ENCODE measurements around the gene TLE1. TPM values are rescaled to one million over a fixed set of nuclear protein-coding genes. Genes with fewer than 3 reads are reported as not detected.

The TLE1 gene
- total RNA-seq, 4 donors from 2014 or later = 52.3 to 125 (median 76.8) TPM

DNA sequence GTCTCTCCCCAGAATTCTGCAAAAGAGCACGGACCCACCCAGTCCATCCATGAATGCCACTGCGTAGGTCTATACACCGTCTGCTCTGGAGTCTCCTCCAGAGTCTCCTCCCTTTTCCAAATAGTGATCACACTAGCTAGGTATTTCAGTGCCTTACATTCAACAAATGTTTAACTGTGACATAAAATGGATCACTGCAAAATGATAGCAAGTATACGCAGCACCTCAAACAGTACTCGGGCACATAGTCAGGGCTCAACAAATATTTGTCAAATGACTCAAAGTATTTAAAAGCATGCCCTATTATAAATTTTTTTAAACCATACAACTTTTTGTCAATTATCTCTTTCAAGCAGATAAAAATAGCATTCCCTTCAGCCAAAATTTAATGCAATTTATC lies 60.5 kb downstream of the TLE1 start:
- Histone ChIP-seq H3K27ac (replicated peaks in 1 of 4) (no peak overlapping the region), H3K36me3 (peaks cover 0 to 24% (median 10%) of the 10 kb centered on the region in 4 donors), H3K4me3 (no peak overlapping the region), H3K4me1 (peaks cover 0 to 47% (median 26%) of the 10 kb centered on the region in 4 donors), H3K9me3 (no peaks in the 10 kb centered on the region), H3K27me3 (no peaks in the 10 kb centered on the region)
- TF ChIP-seq EP300 (IDR thresholded peaks at IDR 0.05) (no peak), POLR2AphosphoS5 (IDR thresholded peaks at IDR 0.05) (no peak), POLR2A (IDR thresholded peaks at IDR 0.05; ENCODE audit: low read depth) (no peak)
- TF ChIP-seq, protein P1, sequence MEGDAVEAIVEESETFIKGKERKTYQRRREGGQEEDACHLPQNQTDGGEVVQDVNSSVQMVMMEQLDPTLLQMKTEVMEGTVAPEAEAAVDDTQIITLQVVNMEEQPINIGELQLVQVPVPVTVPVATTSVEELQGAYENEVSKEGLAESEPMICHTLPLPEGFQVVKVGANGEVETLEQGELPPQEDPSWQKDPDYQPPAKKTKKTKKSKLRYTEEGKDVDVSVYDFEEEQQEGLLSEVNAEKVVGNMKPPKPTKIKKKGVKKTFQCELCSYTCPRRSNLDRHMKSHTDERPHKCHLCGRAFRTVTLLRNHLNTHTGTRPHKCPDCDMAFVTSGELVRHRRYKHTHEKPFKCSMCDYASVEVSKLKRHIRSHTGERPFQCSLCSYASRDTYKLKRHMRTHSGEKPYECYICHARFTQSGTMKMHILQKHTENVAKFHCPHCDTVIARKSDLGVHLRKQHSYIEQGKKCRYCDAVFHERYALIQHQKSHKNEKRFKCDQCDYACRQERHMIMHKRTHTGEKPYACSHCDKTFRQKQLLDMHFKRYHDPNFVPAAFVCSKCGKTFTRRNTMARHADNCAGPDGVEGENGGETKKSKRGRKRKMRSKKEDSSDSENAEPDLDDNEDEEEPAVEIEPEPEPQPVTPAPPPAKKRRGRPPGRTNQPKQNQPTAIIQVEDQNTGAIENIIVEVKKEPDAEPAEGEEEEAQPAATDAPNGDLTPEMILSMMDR (IDR thresholded peaks at IDR 0.05) = no peak
- DNase-seq (ENCODE audit: extremely low spot score) = no peak
- intact Hi-C loops (cut with DNase I) = no loop called here
- WGBS = 79% methylated on average over 5 of the region's 5 CpGs

DNA sequence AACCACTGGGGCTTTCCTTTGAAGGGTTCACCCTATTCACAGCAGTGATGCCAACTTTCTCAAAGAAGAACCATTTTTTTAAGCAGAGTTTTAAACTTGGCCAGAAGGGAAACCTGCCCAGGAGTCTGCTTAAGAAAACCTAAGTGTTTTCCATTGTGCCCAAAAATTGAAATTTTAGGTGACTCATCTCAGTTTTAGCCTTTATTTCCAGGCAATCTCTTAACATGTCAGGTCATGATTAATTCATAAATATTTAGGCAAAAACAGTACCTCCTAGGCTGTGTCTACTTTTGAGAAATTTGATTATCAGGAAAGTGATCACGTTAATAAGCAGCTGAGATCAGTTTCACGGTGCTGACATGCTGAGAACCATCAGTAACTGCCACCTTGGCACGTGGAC lies 61.9 kb downstream of the TLE1 start:
- H3K4me1 ChIP-seq = peaks cover 0 to 40% (median 25%) of the 10 kb centered on the region in 4 donors
- peaks cover 0 to 13% (median 7%) of the 10 kb centered on the region in 4 donors for H3K36me3 ChIP-seq
- intact Hi-C loops (cut with DNase I) = no loop called here
- TF ChIP-seq EP300 (IDR thresholded peaks at IDR 0.05) (no peak), POLR2AphosphoS5 (IDR thresholded peaks at IDR 0.05) (no peak), POLR2A (IDR thresholded peaks at IDR 0.05; ENCODE audit: low read depth) (no peak)
- TF ChIP-seq, protein P1 (IDR thresholded peaks at IDR 0.05) = no peak
- DNase-seq (ENCODE audit: extremely low spot score) = no peak
- H3K27me3 ChIP-seq = no peaks in the 10 kb centered on the region
- WGBS = 87% methylated on average over 3 of the region's 3 CpGs
- no peak overlapping the region for H3K4me3 ChIP-seq
- no peaks in the 10 kb centered on the region for H3K9me3 ChIP-seq
- no peak overlapping the region for H3K27ac ChIP-seq (replicated peaks in 1 of 4)

DNA sequence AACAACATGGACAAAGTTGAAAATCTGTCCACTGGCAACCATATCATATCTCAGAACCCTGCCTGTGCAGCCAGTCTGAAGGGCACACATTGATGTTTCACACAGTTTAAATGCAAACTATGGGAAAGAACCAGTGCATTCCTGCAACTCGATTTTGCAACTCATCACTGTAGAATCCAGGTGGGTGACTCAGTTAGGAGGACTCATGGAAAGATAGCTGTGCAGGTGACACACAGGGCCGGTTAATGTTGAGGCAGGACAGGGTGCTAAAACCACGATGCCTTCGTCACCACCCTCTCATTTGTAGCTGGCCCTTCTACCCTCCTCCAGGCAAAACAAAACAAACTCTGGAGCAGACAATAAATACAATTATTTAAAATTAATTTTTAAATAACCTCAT lies 62.8 kb downstream of the TLE1 start:
- no peaks in the 10 kb centered on the region for H3K27me3 ChIP-seq
- H3K36me3 ChIP-seq = peaks cover 0 to 13% (median 6%) of the 10 kb centered on the region in 4 donors
- TF ChIP-seq POLR2AphosphoS5 (IDR thresholded peaks at IDR 0.05) (no peak), EP300 (IDR thresholded peaks at IDR 0.05) (no peak), POLR2A (IDR thresholded peaks at IDR 0.05; ENCODE audit: low read depth) (no peak)
- TF ChIP-seq, protein P1 (IDR thresholded peaks at IDR 0.05) = no peak
- H3K4me1 ChIP-seq = peaks cover 0 to 40% (median 29%) of the 10 kb centered on the region in 4 donors
- no peak overlapping the region for H3K27ac ChIP-seq (replicated peaks in 1 of 4)
- no peaks in the 10 kb centered on the region for H3K9me3 ChIP-seq
- 80% methylated on average over 4 of the region's 4 CpGs for WGBS
- intact Hi-C loops (cut with DNase I) = no loop called here
- no peak for DNase-seq (ENCODE audit: extremely low spot score)
- H3K4me3 ChIP-seq = no peak overlapping the region

DNA sequence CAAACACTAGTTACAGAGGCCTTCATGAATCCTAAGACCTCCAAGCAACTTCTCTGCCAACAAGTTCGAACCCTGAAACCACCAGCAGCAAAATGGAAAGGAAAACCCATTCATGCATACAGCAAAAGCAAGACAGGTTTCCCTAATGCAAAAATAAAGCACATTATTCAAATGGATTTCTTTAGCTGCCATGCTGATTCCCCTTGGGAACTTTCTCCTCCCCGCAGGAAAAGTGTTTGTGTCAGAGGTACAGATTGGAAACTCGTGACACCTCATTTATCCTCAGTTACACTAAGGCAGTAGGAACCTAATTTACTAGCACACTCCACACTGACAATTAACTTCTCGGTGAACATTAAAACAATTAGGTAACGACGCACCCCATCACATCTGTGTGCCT lies 63.4 kb downstream of the TLE1 start:
- Histone ChIP-seq H3K4me3 (no peak overlapping the region), H3K36me3 (peaks cover 0 to 9% (median 3%) of the 10 kb centered on the region in 4 donors), H3K27ac (replicated peaks in 1 of 4) (no peak overlapping the region), H3K9me3 (no peaks in the 10 kb centered on the region), H3K4me1 (peaks cover 3 to 40% (median 29%) of the 10 kb centered on the region in 4 donors), H3K27me3 (no peaks in the 10 kb centered on the region)
- 74% methylated on average over 6 of the region's 6 CpGs for WGBS
- TF ChIP-seq, protein P1 (IDR thresholded peaks at IDR 0.05) = no peak
- TF ChIP-seq POLR2A (IDR thresholded peaks at IDR 0.05; ENCODE audit: low read depth) (no peak), POLR2AphosphoS5 (IDR thresholded peaks at IDR 0.05) (no peak), EP300 (IDR thresholded peaks at IDR 0.05) (no peak)
- intact Hi-C loops (cut with DNase I) = no loop called here
- no peak for DNase-seq (ENCODE audit: extremely low spot score)

DNA sequence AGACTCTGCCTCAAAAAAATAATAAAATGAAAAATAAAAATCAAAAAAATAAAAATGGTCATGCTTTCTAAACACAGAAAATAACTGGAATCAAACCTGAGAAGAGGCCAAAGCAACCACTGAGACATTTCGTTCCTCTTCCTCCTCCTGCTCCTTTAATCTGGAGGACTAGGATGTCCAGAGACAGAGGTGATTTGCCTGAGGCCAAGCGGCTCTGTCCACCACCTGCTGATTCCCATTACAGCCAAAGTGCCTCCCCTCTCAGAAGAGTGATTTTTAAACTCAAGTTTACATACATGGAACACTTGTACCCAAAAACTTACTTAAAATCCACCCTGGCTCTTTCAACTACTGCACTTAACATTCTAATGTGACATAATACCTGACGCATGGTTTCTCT lies 65.6 kb downstream of the TLE1 start:
- TF ChIP-seq, protein P1 (IDR thresholded peaks at IDR 0.05) = no peak
- no peak for TF ChIP-seq POLR2A (IDR thresholded peaks at IDR 0.05; ENCODE audit: low read depth)
- no peak for TF ChIP-seq POLR2AphosphoS5 (IDR thresholded peaks at IDR 0.05)
- TF ChIP-seq EP300 (IDR thresholded peaks at IDR 0.05) = no peak
- H3K4me3 ChIP-seq = no peak overlapping the region
- H3K9me3 ChIP-seq = no peaks in the 10 kb centered on the region
- peaks cover 0 to 22% (median 7%) of the 10 kb centered on the region in 4 donors for H3K36me3 ChIP-seq
- H3K27me3 ChIP-seq = no peaks in the 10 kb centered on the region
- no peak overlapping the region for H3K27ac ChIP-seq (replicated peaks in 1 of 4)
- intact Hi-C loops (cut with DNase I) = no loop called here
- DNase-seq (ENCODE audit: extremely low spot score) = no peak
- peaks cover 6 to 41% (median 32%) of the 10 kb centered on the region in 4 donors for H3K4me1 ChIP-seq
- 93% methylated on average over 3 of the region's 3 CpGs for WGBS
